HEK293 (cell line): ENCODE data around the gene C19orf44.
"Not testable (repeated sequence)": the region's sequence is repeated elsewhere in the genome, so short reads cannot be mapped to it uniquely, and the experiment has no call there.

Source experiments
- CTCF ChIA-PET: fragments of 350-600 bp; formaldehyde crosslinking; extraction: SDS; loops from one replicate; lab custom pipeline; 2021; ENCODE audit warnings: antibody characterized with exemption; lab: Yijun Ruan, JAX
- POLR2A ChIA-PET: fragments of 300-600 bp; formaldehyde crosslinking; extraction: SDS; loops from one replicate; lab custom pipeline; 2020; ENCODE audit warnings: antibody characterized with exemption, inconsistent platforms; lab: Yijun Ruan, JAX
- H3K27ac ChIP-seq: fragments of 200-500 bp; sonication (Bioruptor generic); 2 replicates; pipeline ENCODE4 v1.5.1; 2014; ENCODE audit warnings: low read depth, low read length, control low read depth, inconsistent platforms; ENCODE audit errors: extremely low read depth
- H3K36me3 ChIP-seq, 2 experiments: fragments of 200-500 bp in 1 of 2; sonication (Bioruptor generic) in 1 of 2; 1 replicate in 1 of 2; 2 replicates in 1 of 2; pipeline ENCODE4 v1.5.1; 2014 to 2017; ENCODE audit warnings: inconsistent platforms in 2 of 2, low read length in 2 of 2; ENCODE audit not compliant: control insufficient read depth in 2 of 2, insufficient read depth in 1 of 2
- H3K4me1 ChIP-seq: fragments of 200-500 bp; sonication (Bioruptor generic); 2 replicates; pipeline ENCODE4 v1.5.1; 2014; ENCODE audit warnings: mild to moderate bottlenecking, low read length, inconsistent platforms; ENCODE audit not compliant: control insufficient read depth, insufficient read depth
- H3K4me3 ChIP-seq: 2 replicates; pipeline ENCODE4 v1.5.1; 2011; ENCODE audit warnings: low read depth, mild to moderate bottlenecking, control low read depth, low read length, moderate library complexity
- H3K9me3 ChIP-seq: fragments of 200-500 bp; sonication (Bioruptor generic); 2 replicates; pipeline ENCODE4 v1.5.1; 2014; ENCODE audit warnings: low read depth, low read length, inconsistent platforms; ENCODE audit not compliant: control insufficient read depth, insufficient read depth
- CTCF ChIP-seq: fragments of 450-650 bp; formaldehyde crosslinking; IDR thresholded peaks from 2 replicates; pipeline ENCODE4 v1.5.1; 2016; ENCODE audit warnings: missing biosample characterization, missing genetic modification characterization
- YY1 ChIP-seq: fragments of 450-650 bp; formaldehyde crosslinking; IDR thresholded peaks from 2 replicates; pipeline ENCODE4 v1.5.1; 2018; ENCODE audit warnings: missing biosample characterization, missing genetic modification characterization
- ZBTB10 ChIP-seq: fragments of 450-650 bp; formaldehyde crosslinking; IDR thresholded peaks from 2 replicates; pipeline ENCODE4 v1.5.1; 2016; ENCODE audit warnings: missing biosample characterization, missing genetic modification characterization
- ZBTB20 ChIP-seq: fragments of 450-650 bp; formaldehyde crosslinking; IDR thresholded peaks from 2 replicates; pipeline ENCODE4 v1.5.1; 2016; ENCODE audit warnings: missing biosample characterization, missing genetic modification characterization
- ZBTB7A ChIP-seq: fragments of 450-650 bp; formaldehyde crosslinking; IDR thresholded peaks from 2 replicates; pipeline ENCODE4 v1.5.1; 2016; ENCODE audit warnings: low read depth, missing biosample characterization, missing genetic modification characterization
- ZNF121 ChIP-seq: fragments of 450-650 bp; formaldehyde crosslinking; IDR thresholded peaks from 2 replicates; pipeline ENCODE4 v1.5.1; 2016; ENCODE audit warnings: missing biosample characterization, missing genetic modification characterization
- ZNF239 ChIP-seq: fragments of 450-650 bp; formaldehyde crosslinking; IDR thresholded peaks from 2 replicates; pipeline ENCODE4 v1.5.1; 2016; ENCODE audit warnings: missing biosample characterization, missing genetic modification characterization
- ZNF335 ChIP-seq: fragments of 450-650 bp; formaldehyde crosslinking; conservative IDR thresholded peaks from 2 replicates; pipeline ENCODE4 v1.5.1; 2016; ENCODE audit warnings: missing biosample characterization, missing genetic modification characterization
- ZNF529 ChIP-seq: fragments of 450-650 bp; formaldehyde crosslinking; IDR thresholded peaks from 2 replicates; pipeline ENCODE4 v1.5.1; 2017; ENCODE audit warnings: missing genetic modification characterization, missing biosample characterization; ENCODE audit not compliant: insufficient replicate concordance
- ZNF561 ChIP-seq: fragments of 450-650 bp; IDR thresholded peaks from 2 replicates; pipeline ENCODE4 v1.5.1; 2018; ENCODE audit warnings: missing biosample characterization, missing genetic modification characterization, borderline replicate concordance
- ZNF624 ChIP-seq: fragments of 450-650 bp; formaldehyde crosslinking; IDR thresholded peaks from 2 replicates; pipeline ENCODE4 v1.5.1; 2017; ENCODE audit warnings: missing biosample characterization, missing genetic modification characterization
- ZNF658 ChIP-seq: fragments of 450-650 bp; formaldehyde crosslinking; IDR thresholded peaks from 2 replicates; pipeline ENCODE4; 2016; ENCODE audit warnings: missing biosample characterization, missing genetic modification characterization
- ZNF670 ChIP-seq: fragments of 450-650 bp; formaldehyde crosslinking; IDR thresholded peaks from 2 replicates; pipeline ENCODE4 v1.5.1; 2016; ENCODE audit warnings: missing biosample characterization, missing genetic modification characterization, low read depth
- ZSCAN30 ChIP-seq: fragments of 450-650 bp; IDR thresholded peaks from 2 replicates; pipeline ENCODE4 v1.5.1; 2018; ENCODE audit warnings: missing biosample characterization, mild to moderate bottlenecking, missing genetic modification characterization, moderate library complexity
- TF ChIP-seq, protein P1 (sequence below): fragments of 450-650 bp; formaldehyde crosslinking; IDR thresholded peaks from 2 replicates; pipeline ENCODE4 v1.5.1; 2017; ENCODE audit warnings: missing biosample characterization, missing genetic modification characterization
- TF ChIP-seq, protein P2 (sequence below): fragments of 450-650 bp; formaldehyde crosslinking; IDR thresholded peaks from 2 replicates; pipeline ENCODE4 v1.5.1; 2016; ENCODE audit warnings: missing biosample characterization, missing genetic modification characterization
- TF ChIP-seq, protein P3 (sequence below): fragments of 450-650 bp; formaldehyde crosslinking; IDR thresholded peaks from 2 replicates; pipeline ENCODE4 v1.5.1; 2017; ENCODE audit warnings: missing biosample characterization, missing genetic modification characterization

C19orf44 gene

GRCh38 chr19:16465239-16465638 is 31.0 kb upstream of the C19orf44 start:
- POLR2A ChIA-PET: interaction anchor here (1.1 kb wide), 1 partner anchor 31 kb away, joined by 5 read pairs; the partner anchor contains the start of genes C19orf44 and CALR3
- Histone ChIP-seq H3K4me3 (no peak overlapping the region), H3K27ac (no peak overlapping the region), H3K9me3 (no peaks in the 10 kb centered on the region), H3K4me1 (no peaks in the 10 kb centered on the region), H3K36me3 (peaks cover 4 to 5% of the 10 kb centered on the region in 2 experiments; a peak in 2 of 3 replicates)
- TF ChIP-seq ZNF658 (tag by site-specific recombination) (no peak), ZNF121 (tag by site-specific recombination) (peak; percentile 74)
- TF ChIP-seq, protein P1, sequence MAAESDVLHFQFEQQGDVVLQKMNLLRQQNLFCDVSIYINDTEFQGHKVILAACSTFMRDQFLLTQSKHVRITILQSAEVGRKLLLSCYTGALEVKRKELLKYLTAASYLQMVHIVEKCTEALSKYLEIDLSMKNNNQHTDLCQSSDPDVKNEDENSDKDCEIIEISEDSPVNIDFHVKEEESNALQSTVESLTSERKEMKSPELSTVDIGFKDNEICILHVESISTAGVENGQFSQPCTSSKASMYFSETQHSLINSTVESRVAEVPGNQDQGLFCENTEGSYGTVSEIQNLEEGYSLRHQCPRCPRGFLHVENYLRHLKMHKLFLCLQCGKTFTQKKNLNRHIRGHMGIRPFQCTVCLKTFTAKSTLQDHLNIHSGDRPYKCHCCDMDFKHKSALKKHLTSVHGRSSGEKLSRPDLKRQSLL (tag by site-specific recombination): no peak
- TF ChIP-seq, protein P2, sequence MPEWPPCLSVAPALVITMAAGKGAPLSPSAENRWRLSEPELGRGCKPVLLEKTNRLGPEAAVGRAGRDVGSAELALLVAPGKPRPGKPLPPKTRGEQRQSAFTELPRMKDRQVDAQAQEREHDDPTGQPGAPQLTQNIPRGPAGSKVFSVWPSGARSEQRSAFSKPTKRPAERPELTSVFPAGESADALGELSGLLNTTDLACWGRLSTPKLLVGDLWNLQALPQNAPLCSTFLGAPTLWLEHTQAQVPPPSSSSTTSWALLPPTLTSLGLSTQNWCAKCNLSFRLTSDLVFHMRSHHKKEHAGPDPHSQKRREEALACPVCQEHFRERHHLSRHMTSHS (tag by site-specific recombination): no peak
- CTCF ChIA-PET: interaction anchor here (0.6 to 0.7 kb wide), 2 partner anchors 42 to 49 kb away, joined by 3 to 4 read pairs; no protein-coding TSS in a partner anchor

GRCh38 chr19:16466802-16467427 is 29.3 kb upstream of the C19orf44 start:
- H3K9me3 ChIP-seq, H3K27ac ChIP-seq, CTCF ChIA-PET, H3K4me3 ChIP-seq, H3K4me1 ChIP-seq, POLR2A ChIA-PET, H3K36me3 ChIP-seq: not testable (repeated sequence)
- peak; percentile 52 for TF ChIP-seq ZNF335 (tag by site-specific recombination)

GRCh38 chr19:16467581-16467980 is 28.6 kb upstream of the C19orf44 start:
- Histone ChIP-seq H3K9me3 (no peaks in the 10 kb centered on the region), H3K4me3 (no peak overlapping the region), H3K36me3 (peaks cover 4 to 5% of the 10 kb centered on the region in 2 experiments; a peak in 2 of 3 replicates), H3K27ac (no peak overlapping the region), H3K4me1 (no peaks in the 10 kb centered on the region)
- TF ChIP-seq ZNF624 (tag by site-specific recombination) (no peak), ZBTB20 (no peak), ZNF529 (tag by site-specific recombination) (no peak), ZBTB10 (tag by site-specific recombination) (no peak), ZBTB7A (tag by site-specific recombination) (no peak), CTCF (tag by site-specific recombination) (no peak), ZNF561 (no peak), ZNF670 (tag by site-specific recombination) (no peak), ZNF239 (tag by site-specific recombination) (no peak), ZSCAN30 (no peak), YY1 (no peak)
- TF ChIP-seq, protein P3, sequence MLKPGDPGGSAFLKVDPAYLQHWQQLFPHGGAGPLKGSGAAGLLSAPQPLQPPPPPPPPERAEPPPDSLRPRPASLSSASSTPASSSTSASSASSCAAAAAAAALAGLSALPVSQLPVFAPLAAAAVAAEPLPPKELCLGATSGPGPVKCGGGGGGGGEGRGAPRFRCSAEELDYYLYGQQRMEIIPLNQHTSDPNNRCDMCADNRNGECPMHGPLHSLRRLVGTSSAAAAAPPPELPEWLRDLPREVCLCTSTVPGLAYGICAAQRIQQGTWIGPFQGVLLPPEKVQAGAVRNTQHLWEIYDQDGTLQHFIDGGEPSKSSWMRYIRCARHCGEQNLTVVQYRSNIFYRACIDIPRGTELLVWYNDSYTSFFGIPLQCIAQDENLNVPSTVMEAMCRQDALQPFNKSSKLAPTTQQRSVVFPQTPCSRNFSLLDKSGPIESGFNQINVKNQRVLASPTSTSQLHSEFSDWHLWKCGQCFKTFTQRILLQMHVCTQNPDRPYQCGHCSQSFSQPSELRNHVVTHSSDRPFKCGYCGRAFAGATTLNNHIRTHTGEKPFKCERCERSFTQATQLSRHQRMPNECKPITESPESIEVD: no peak
- ChIA-PET POLR2A (interaction anchor here (1.2 to 1.6 kb wide), 3 partner anchors 10 to 28 kb away, joined by 3 to 4 read pairs (median 4); partner anchors contain the start of genes C19orf44 and CALR3), CTCF (interaction anchor here (1.1 kb wide), 1 partner anchor 50 kb away, joined by 4 read pairs; no protein-coding TSS in a partner anchor)
